K562 (cell line): ENCODE data around the gene AHI1. TPM values are rescaled to one million over a fixed set of nuclear protein-coding genes. Genes with fewer than 3 reads are reported as not detected.

Experiments
- ATAC-seq: fragments of 200-7000 bp; cut with Tn5 transposase; 3 replicates; pipeline ENCODE4 v1.9.1; 2020; ENCODE audit warnings: moderate library complexity
- BruUV-seq: library from RNA; stranded (reverse); fragments of 400-500 nt; replicated peaks from 2 replicates; lab custom pipeline; 2021; lab: Mats Ljungman, UMichigan
- CTCF ChIA-PET: fragments of 300-600 bp; formaldehyde crosslinking; extraction: SDS; loops from one replicate; lab custom pipeline; 2021; ENCODE audit warnings: low intra/inter-chr PET ratio; lab: Yijun Ruan, JAX
- POLR2A ChIA-PET: fragments of 300-600, 350-650 bp; sonication (Branson Sonifier 250); formaldehyde crosslinking; extraction: SDS; loops from one replicate; lab custom pipeline; 2021; ENCODE audit warnings: antibody characterized with exemption, inconsistent platforms; lab: Yijun Ruan, JAX
- DNase-seq, 4 experiments: peaks; one replicate each; pipeline versions ENCODE4 v3.0.0 to v3.0.0-alpha.2; 2011 to 2018; ENCODE audit warnings: low spot score in 3 of 4, mixed read lengths in 3 of 4; ENCODE audit errors: extremely low read depth in 1 of 4
- FAIRE-seq: peaks from 2 replicates; lab custom pipeline; 2011; peaks lifted over from hg19 to GRCh38; lab: Jason Lieb, UNC
- H2AFZ ChIP-seq: 2 replicates; pipeline ENCODE4 v1.6.0; 2011; ENCODE audit warnings: low read depth, low read length, control low read depth, inconsistent platforms
- H3K27ac ChIP-seq: fragments of 200-600 bp; 3 replicates; pipeline ENCODE4 v1.8.0; 2011; ENCODE audit warnings: low read depth, mild to moderate bottlenecking, control low read depth, inconsistent platforms, low read length, moderate library complexity, mixed read lengths; ENCODE audit errors: extremely low read depth
- H3K27me3 ChIP-seq, 2 experiments: fragments of 300-600 bp in 1 of 2; 2 replicates in 1 of 2; 3 replicates in 1 of 2; pipeline versions ENCODE4 v1.6.0 to v1.8.0; 2011; ENCODE audit warnings: inconsistent platforms in 2 of 2, low read length in 2 of 2, mild to moderate bottlenecking in 1 of 2, mixed read lengths in 1 of 2, moderate library complexity in 1 of 2; ENCODE audit not compliant: control insufficient read depth in 2 of 2, insufficient read depth in 2 of 2
- H3K36me3 ChIP-seq: fragments of 300-600 bp; 3 replicates; pipeline ENCODE4 v1.8.0; 2011; ENCODE audit warnings: mild to moderate bottlenecking, low read length, inconsistent platforms; ENCODE audit not compliant: control insufficient read depth, insufficient read depth
- H3K4me1 ChIP-seq, 2 experiments: fragments of 200-600 bp in 1 of 2; replicated peaks in 1 of 2; 2 replicates in 1 of 2; 3 replicates in 1 of 2; pipeline versions ENCODE4 v1.5.1 to v1.8.0; 2011; ENCODE audit warnings: inconsistent platforms in 2 of 2, low read length in 2 of 2, mild to moderate bottlenecking in 1 of 2, mixed read lengths in 1 of 2, moderate library complexity in 1 of 2; ENCODE audit not compliant: control insufficient read depth in 2 of 2, insufficient read depth in 2 of 2
- H3K4me2 ChIP-seq: 2 replicates; pipeline ENCODE4 v1.6.1; 2011; ENCODE audit warnings: low read length, control low read depth, inconsistent platforms, mixed read lengths; ENCODE audit not compliant: insufficient read depth
- H3K4me3 ChIP-seq: fragments of 200-600 bp; sonication (generic), shearing (Covaris generic); 2 replicates; pipeline ENCODE4 v1.5.1; 2016; ENCODE audit warnings: control low read depth, inconsistent platforms
- H3K79me2 ChIP-seq: fragments of 200-600 bp; 3 replicates; pipeline ENCODE4 v1.8.0; 2011; ENCODE audit warnings: low read length, inconsistent platforms; ENCODE audit not compliant: control insufficient read depth, insufficient read depth
- H3K9ac ChIP-seq, 2 experiments: 2 replicates each; pipeline versions ENCODE4 v1.6.0 to v1.6.1; 2011; ENCODE audit warnings: low read depth in 2 of 2, low read length in 2 of 2, control low read depth in 1 of 2, inconsistent platforms in 1 of 2, mild to moderate bottlenecking in 1 of 2, mixed read lengths in 1 of 2; ENCODE audit not compliant: insufficient read depth in 1 of 2
- H3K9me1 ChIP-seq: one replicate; pipeline ENCODE4 v1.6.0; 2011; ENCODE audit warnings: inconsistent platforms, mild to moderate bottlenecking, low read length, moderate library complexity; ENCODE audit not compliant: control insufficient read depth, insufficient read depth
- H3K9me3 ChIP-seq: replicated peaks from 2 replicates; pipeline ENCODE4 v1.5.1; 2011; ENCODE audit warnings: low read depth, low read length, inconsistent platforms; ENCODE audit not compliant: control insufficient read depth, insufficient read depth
- H4K20me1 ChIP-seq: replicated peaks from 2 replicates; pipeline ENCODE4 v1.6.1; 2011; ENCODE audit warnings: low read length, inconsistent platforms, mixed read lengths; ENCODE audit not compliant: control insufficient read depth, insufficient read depth
- ADNP ChIP-seq: fragments of 200-800 bp; sonication (Bioruptor generic); IDR thresholded peaks from 2 replicates; pipeline ENCODE4 v1.6.1; 2016; ENCODE audit warnings: missing genetic modification characterization, missing compliant biosample characterization
- COPS2 ChIP-seq: fragments of 450-650 bp; conservative IDR thresholded peaks from 2 replicates; pipeline ENCODE4 v1.6.1; 2016; ENCODE audit warnings: mild to moderate bottlenecking, moderate library complexity
- PCBP1 ChIP-seq: fragments of 200-400 bp; formaldehyde crosslinking; IDR thresholded peaks from 2 replicates; pipeline ENCODE4 v1.6.1; 2018; ENCODE audit warnings: mild to moderate bottlenecking, low read depth, low read length; ENCODE audit not compliant: poor library complexity, severe bottlenecking
- ZBTB33 ChIP-seq: sonication (generic); formaldehyde crosslinking; IDR thresholded peaks from 2 replicates; pipeline ENCODE4 v1.8.1; 2023; ENCODE audit warnings: mild to moderate bottlenecking, missing genetic modification reagents
- ZNF121 ChIP-seq: sonication (generic); formaldehyde crosslinking; conservative IDR thresholded peaks from 2 replicates; pipeline ENCODE4 v1.8.0; 2022; ENCODE audit warnings: missing genetic modification reagents
- ZNF518B ChIP-seq: fragments of 250-450 bp; sonication (Bioruptor Pico); IDR thresholded peaks from 2 replicates; pipeline ENCODE4 v1.5.0; 2021; ENCODE audit warnings: mild to moderate bottlenecking, moderate library complexity
- WGBS: fragments of 100-300 bp; shearing (Covaris generic); methylation state at CpG from one replicate; pipeline ENCODE4 v1.1.6; 2016; ENCODE audit warnings: low coverage, mixed read lengths; ENCODE audit not compliant: insufficient coverage; ENCODE audit errors: missing lambda C conversion rate; 5-methylcytosine and 5-hydroxymethylcytosine counted together
- in situ Hi-C: fragments of 300-500 bp; cut with MboI; formaldehyde crosslinking; loops from 4 replicates; pipeline ENCODE4 v1.15.0; 2018; ENCODE audit warnings: inconsistent platforms, mixed read lengths
- intact Hi-C: fragments of 100-400 bp; cut with micrococcal nuclease; formaldehyde crosslinking; loops from 2 replicates; pipeline ENCODE4 v1.14.2; 2022
- polyA plus RNA-seq, 8 experiments: library from polyadenylated mRNA; depleted of rRNA in 4 of 8; stranded (reverse) in 5 of 8; unstranded in 3 of 8; fragments of >200 nt; fragmentation: Nextera tagmentation in 2 of 8; fragmentation: Illumina TruSeq in 1 of 8; extraction: Ambion mirVana in 2 of 8; extraction: Trizol in 1 of 8; gene quantifications; 2 replicates each; pipeline versions ENCODE4 v1.2.1 to v1.2.3, GENCODE V29; 2011 to 2014; ENCODE audit warnings: inconsistent platforms in 1 of 8, missing spikeins in 1 of 8
- total RNA-seq, 7 experiments: library from RNA; depleted of rRNA in 6 of 7; stranded (reverse); fragments of >200 nt in 6 of 7; fragmentation: Illumina TruSeq in 2 of 7; extraction: Trizol in 2 of 7; gene quantifications; 2 replicates each; pipeline versions ENCODE4 v1.2.1 to v1.2.3, GENCODE V29; 2011 to 2021; ENCODE audit warnings: low replicate concordance in 1 of 7

The AHI1 gene
- total and polyA plus RNA-seq, 9 of the 15 experiments (the other 6 are each of a cell fraction or from before 2014, with no cell fraction given): 24.7 to 54.9 (median 32.2) TPM

- Histone ChIP-seq H3K9me1 (no peaks in the 10 kb centered on the region), H3K9ac (no peak overlapping the region), H3K36me3 (peaks cover 2% of the 10 kb centered on the region; the same call in 1 of the 3 replicates), H3K4me2 (no peak overlapping the region), H3K4me1 (no peaks in the 10 kb centered on the region), H4K20me1 (no peaks in the 10 kb centered on the region), H3K27ac (no peak overlapping the region), H3K27me3 (no peaks in the 10 kb centered on the region), H3K79me2 (no peaks in the 10 kb centered on the region), H3K4me3 (no peak overlapping the region), H2AFZ (no peak overlapping the region), H3K9me3 (peaks cover 4% of the 10 kb centered on the region)
- in situ Hi-C loops (no loop called here), intact Hi-C loops (no loop called here)
- ChIA-PET POLR2A (no interaction called here), CTCF (no interaction called here)
- DNase-seq: no peak
- no TSS peak for BruUV-seq
- ATAC-seq: no peak
- FAIRE-seq: no peak
- WGBS: 95% methylated on average over 4 of the region's 4 CpGs
- TF ChIP-seq ZNF518B (CRISPR knock-in tag): no peak
- TF ChIP-seq ZNF121 (CRISPR knock-in tag): no peak
- TF ChIP-seq ZBTB33 (CRISPR knock-in tag): peak; percentile 95
- no peak for TF ChIP-seq PCBP1
- TF ChIP-seq COPS2: no peak
- TF ChIP-seq ADNP (tag): no peak
Measured at GRCh38 chr6:135362124-135362523, 135.4 kb downstream of the AHI1 start.
